HFFc6 (cell line): ENCODE results near the gene MAP1LC3B2. TPM values are rescaled to one million over a fixed set of nuclear protein-coding genes. Genes with fewer than 3 reads are reported as not detected.

Experiments
- DNase-seq: peaks from one replicate; pipeline ENCODE4 v3.0.0-alpha.2; 2018
- H3K27ac Mint-ChIP-seq: 2 replicates; pipeline ENCODE4 v1.8.0; 2020; ENCODE audit warnings: mild to moderate bottlenecking, mixed read lengths
- H3K27me3 Mint-ChIP-seq: 2 replicates; pipeline ENCODE4 v1.8.0; 2021; ENCODE audit warnings: mild to moderate bottlenecking, moderate library complexity, mixed read lengths; ENCODE audit not compliant: insufficient read depth
- H3K36me3 Mint-ChIP-seq: 2 replicates; pipeline ENCODE4 v1.8.0; 2021; ENCODE audit warnings: low read depth, mixed read lengths
- H3K4me1 Mint-ChIP-seq: 2 replicates; pipeline ENCODE4 v1.8.0; 2020; ENCODE audit warnings: low read depth, mixed read lengths
- H3K4me3 Mint-ChIP-seq: 2 replicates; pipeline ENCODE4 v1.8.0; 2020; ENCODE audit warnings: mild to moderate bottlenecking, moderate library complexity, mixed read lengths
- H3K9me3 Mint-ChIP-seq: 2 replicates; pipeline ENCODE4 v1.8.0; 2020; ENCODE audit warnings: mild to moderate bottlenecking, mixed read lengths
- CTCF ChIP-seq: fragments of 200-600 bp; sonication (generic); IDR thresholded peaks from 2 replicates; pipeline ENCODE4 v1.5.0; 2021; ENCODE audit warnings: antibody characterized with exemption, mild to moderate bottlenecking
- total RNA-seq, 6 experiments: library from RNA; stranded (reverse); fragmentation: NEBNext Ultra II Directional; extraction: Animal tissue kit (Norgen Biotek cat#: 25700); gene quantifications; 2 replicates in 1 of 6; 3 replicates in 5 of 6; pipeline ENCODE4 v1.2.3, GENCODE V29; 2021

Gene MAP1LC3B2
- total RNA-seq, 6 experiments from 2014 or later: 1.7 to 3.7 (median 2.9) TPM

- no peak overlapping the region for H3K4me3 Mint-ChIP-seq
- no peaks in the 10 kb centered on the region for H3K9me3 Mint-ChIP-seq
- H3K27ac Mint-ChIP-seq: no peak overlapping the region
- DNase-seq: no peak
- H3K36me3 Mint-ChIP-seq: no peaks in the 10 kb centered on the region
- no peak for TF ChIP-seq CTCF
- H3K27me3 Mint-ChIP-seq: peaks cover 2% of the 10 kb centered on the region
- H3K4me1 Mint-ChIP-seq: peaks cover 36% of the 10 kb centered on the region
These were observed 47.9 kb downstream of the MAP1LC3B2 start for GRCh38 chr12:116607039-116607438.

- Mint-ChIP-seq H3K9me3 (no peaks in the 10 kb centered on the region), H3K27me3 (peaks cover 8% of the 10 kb centered on the region), H3K27ac (no peak overlapping the region), H3K36me3 (no peaks in the 10 kb centered on the region), H3K4me1 (peaks cover 29% of the 10 kb centered on the region), H3K4me3 (no peak overlapping the region)
- TF ChIP-seq CTCF: peak; percentile 71
- no peak for DNase-seq
These were observed 50.3 kb downstream of the MAP1LC3B2 start for GRCh38 chr12:116609319-116610114.

GRCh38 chr12:116610971-116611541, 51.9 kb downstream of the MAP1LC3B2 start:
- H3K27me3 Mint-ChIP-seq: peaks cover 14% of the 10 kb centered on the region
- H3K4me3 Mint-ChIP-seq: no peak overlapping the region
- no peak for TF ChIP-seq CTCF
- H3K9me3 Mint-ChIP-seq: no peaks in the 10 kb centered on the region
- H3K27ac Mint-ChIP-seq: no peak overlapping the region
- H3K4me1 Mint-ChIP-seq: peaks cover 18% of the 10 kb centered on the region
- H3K36me3 Mint-ChIP-seq: no peaks in the 10 kb centered on the region
- no peak for DNase-seq

- no peak for TF ChIP-seq CTCF
- Mint-ChIP-seq H3K36me3 (no peaks in the 10 kb centered on the region), H3K27ac (no peak overlapping the region), H3K27me3 (peaks cover 16% of the 10 kb centered on the region), H3K4me1 (peaks cover 14% of the 10 kb centered on the region), H3K9me3 (no peaks in the 10 kb centered on the region; the same call in 1 of the 2 replicates), H3K4me3 (no peak overlapping the region)
- DNase-seq: no peak
These were observed 53.3 kb downstream of the MAP1LC3B2 start for GRCh38 chr12:116612436-116612835.

- Mint-ChIP-seq H3K4me3 (no peak overlapping the region), H3K27me3 (peaks cover 16% of the 10 kb centered on the region), H3K36me3 (no peaks in the 10 kb centered on the region), H3K4me1 (peaks cover 14% of the 10 kb centered on the region), H3K27ac (no peak overlapping the region), H3K9me3 (no peaks in the 10 kb centered on the region; the same call in 1 of the 2 replicates)
- DNase-seq: no peak
- TF ChIP-seq CTCF: no peak
These were observed 54.1 kb downstream of the MAP1LC3B2 start for GRCh38 chr12:116613256-116613655.
